ENCODE measurements around the gene PXT1. TPM values are rescaled to one million over a fixed set of nuclear protein-coding genes. Genes with fewer than 3 reads are reported as not detected.
A peak's percentile ranks its signal among the peaks of the same experiment; 100 is the strongest.
"Not testable (repeated sequence)": the region's sequence is repeated elsewhere in the genome, so short reads cannot be mapped to it uniquely, and the experiment has no call there.

PXT1 gene, protein sequence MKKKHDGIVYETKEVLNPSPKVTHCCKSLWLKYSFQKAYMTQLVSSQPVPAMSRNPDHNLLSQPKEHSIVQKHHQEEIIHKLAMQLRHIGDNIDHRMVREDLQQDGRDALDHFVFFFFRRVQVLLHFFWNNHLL
- total RNA-seq: 0.22 TPM
- long read RNA-seq: 0 reads

DNA sequence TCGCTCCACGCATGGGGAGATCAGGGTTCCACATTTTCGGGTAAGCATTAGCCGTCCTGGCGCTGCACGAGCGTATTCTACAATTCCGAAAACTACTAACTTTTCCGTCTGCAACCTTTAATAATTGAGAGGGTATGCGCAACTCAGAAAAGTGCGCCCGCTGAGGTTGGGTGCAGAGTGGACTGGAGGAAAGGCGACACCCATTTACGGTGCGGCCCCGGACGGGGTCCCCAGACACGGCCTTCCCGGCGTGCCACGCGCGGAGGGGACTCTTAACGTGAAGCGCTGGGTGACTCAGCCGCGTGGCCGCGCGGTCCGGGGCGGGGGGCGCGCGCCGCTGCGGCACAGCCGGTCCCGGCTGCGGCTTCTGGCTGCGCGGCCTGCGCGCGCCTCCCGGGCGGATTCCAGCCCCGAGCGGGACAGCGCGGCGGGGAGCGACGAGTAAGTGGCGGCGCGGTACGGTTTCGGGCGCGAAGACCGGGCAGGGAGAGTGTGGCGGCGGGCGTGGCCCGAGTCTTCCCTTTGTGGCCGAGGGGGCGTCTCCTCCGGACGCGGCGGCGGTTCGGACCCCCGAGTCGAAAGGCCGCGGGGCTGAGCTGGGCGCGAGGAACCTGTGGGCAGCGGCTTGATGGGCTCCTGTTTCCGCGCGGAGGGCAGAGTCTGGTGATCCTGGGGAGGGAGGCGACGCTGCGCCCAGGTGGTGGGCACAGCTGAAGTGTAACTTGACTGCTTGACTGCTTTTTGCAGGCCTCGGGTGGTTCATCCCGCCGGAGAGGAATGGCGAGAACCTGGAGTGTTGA lies at the start of gene PXT1, which contains the start of gene KCTD20:
Gene PXT1, minus strand, starts transcription at position 184 of the 800 bp plus-strand sequence. CDS start 16,772 bp downstream, outside the sequence.
Gene KCTD20, plus strand, starts transcription at position 330 of the 800 bp plus-strand sequence. CDS start 27,098 bp downstream, outside the sequence.
- DNase-seq (ENCODE audit: low spot score): peak; percentile 94
- intact Hi-C loops (cut with DNase I): loop anchor here (1.0 to 5.0 kb wide), 4 partner anchors 20 to 239 kb away; partner anchors contain the start of genes SRSF3 and STK38

DNA sequence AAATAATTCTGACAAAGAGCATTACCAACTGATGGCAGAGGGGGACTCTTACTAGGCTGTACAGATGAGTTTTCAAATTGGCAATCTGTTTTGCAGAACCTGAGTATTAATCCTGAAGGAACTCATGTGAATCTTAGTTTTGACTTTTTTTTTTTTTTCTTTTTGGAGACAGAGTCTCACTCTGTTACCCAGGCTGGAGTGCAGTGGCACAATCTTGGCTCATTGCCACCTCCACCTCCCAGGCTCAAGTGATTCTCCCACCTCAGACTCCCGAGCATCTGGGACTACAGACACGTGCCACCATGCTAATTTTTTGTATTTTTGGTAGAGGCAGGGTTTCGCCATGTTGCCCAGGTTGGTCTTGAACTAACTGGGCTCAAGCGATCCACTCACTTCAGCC lies 49.4 kb upstream of the PXT1 start:
- intact Hi-C loops (cut with DNase I): no loop called here
- no peak for DNase-seq (ENCODE audit: low spot score)

DNA sequence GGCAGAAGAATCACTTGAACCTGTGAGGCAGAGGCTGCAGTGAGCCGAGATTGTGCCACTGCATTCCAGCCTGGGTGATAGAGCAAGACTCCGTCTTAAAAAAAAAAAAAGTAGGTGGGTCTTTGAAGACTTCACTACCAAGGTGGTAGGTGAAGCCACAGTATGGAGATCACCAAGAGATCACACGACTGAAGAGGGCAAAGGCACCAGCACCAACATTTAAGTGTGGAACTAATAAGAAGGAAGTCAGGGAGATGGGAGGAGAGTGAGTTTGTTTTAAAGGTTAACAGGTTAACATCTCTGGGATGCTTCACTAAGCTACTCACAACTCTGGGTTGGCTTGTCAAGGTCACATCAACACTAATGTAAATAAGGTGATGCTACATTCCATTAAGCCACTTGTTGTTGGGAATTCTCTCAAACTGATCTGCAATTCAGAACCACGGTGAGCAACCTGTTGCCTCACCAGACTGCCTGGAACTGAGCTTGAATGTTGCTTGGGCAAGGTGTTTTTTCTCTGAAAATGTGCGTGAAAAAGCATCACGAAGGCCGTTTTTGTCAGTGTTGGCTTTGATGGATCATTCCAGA lies 48.8 kb upstream of the PXT1 start:
- no peak for DNase-seq (ENCODE audit: low spot score)
- intact Hi-C loops (cut with DNase I): no loop called here

DNA sequence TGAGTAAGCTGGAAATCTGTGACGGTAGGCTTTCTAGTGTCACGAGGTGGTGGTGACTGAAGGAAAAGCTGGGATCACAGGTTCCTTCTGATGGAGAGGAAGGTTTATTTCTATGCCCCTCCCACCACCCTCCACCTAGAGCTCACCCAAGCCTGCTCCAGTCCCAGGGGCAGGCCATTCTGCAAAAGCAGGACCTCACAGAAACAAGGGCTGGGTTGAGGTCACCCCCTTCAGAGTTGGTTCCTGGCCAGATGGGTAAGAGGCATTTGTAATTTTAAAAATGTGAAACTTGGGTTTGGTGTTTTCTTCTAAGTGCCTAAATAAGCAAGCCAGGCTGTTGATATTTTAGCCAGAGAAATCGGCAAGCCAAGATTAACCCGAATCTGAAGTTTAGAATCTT lies 46.8 kb upstream of the PXT1 start:
- intact Hi-C loops (cut with DNase I): no loop called here
- DNase-seq (ENCODE audit: low spot score): no peak

DNA sequence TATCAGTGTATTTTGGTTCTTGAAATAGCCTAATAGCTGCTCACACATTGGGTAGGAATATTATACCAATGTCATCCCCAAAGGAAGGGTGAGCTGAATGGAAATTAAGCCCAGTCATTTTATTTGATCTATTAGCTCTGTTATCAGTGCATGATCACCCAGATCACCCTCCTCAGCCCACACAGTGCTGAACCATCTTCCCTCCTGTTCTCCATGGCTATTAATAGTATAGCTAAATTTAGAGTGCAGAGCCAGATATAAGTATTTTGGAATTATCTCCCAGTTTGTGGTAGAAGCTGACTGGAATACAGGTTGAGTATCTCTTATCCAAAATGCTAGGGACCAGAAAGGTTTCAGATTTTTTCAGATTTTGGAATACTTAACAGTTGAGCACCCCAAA lies 45.6 kb upstream of the PXT1 start:
- no peak for DNase-seq (ENCODE audit: low spot score)
- intact Hi-C loops (cut with DNase I): no loop called here

DNA sequence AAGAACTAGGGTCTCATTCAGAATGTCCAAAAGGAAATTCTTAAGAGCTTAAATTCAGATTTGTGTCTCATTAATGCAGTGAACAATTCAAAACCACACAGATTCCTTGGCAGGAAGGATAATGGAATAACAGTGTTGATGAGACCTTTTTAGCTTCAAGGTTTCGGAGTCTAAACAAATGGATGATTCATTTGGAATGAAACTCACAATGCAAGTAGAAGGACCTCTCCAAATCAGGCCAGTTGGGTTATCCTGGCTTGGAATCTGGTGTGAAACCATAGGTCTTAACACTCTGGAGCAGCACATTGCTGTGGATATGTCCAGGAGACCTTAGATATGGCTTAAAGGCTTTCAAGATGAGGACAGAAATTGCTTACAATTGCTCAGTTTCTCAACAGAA lies 45.0 kb upstream of the PXT1 start:
- no peak for DNase-seq (ENCODE audit: low spot score)
- intact Hi-C loops (cut with DNase I): no loop called here

DNA sequence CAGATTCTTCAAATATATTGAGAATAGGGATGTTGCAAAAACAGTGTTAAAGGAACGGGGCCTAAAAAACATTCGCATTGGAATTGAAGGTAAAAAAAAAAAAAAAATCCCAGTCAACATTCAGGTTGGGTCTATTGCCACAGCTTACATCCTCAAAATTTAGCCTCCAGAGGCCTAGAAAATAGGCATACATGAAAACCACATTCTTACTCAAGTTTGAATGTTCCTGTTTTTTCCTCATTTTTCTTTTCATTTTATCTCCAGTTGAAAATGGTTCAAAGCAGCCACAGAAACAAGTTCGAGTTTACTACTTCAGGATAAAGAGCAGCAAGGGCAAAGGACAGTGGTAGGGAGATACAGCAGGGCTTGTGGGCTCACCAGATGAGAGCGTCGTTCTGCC lies 42.1 kb upstream of the PXT1 start:
- no peak for DNase-seq (ENCODE audit: low spot score)
- intact Hi-C loops (cut with DNase I): no loop called here

DNA sequence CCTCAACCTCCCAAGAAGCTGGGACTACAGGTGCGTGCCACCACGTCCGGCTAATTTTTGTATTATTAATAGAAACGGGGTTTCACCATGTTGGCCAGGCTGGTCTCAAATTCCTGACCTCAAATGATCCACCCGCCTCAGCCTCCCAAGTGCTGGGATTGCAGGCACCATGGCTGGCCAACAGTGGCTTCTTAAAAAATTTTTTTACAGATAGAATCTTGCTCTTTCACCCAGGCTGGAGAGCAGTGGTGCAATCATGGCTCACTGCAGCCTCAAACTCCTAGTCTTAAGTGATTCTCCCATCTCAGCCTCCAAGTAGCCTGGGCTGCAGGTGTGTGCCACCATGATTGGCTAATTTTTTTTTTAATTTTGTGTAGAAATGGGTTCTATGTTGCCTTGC lies 40.7 kb upstream of the PXT1 start:
- intact Hi-C loops (cut with DNase I): not testable (repeated sequence)

DNA sequence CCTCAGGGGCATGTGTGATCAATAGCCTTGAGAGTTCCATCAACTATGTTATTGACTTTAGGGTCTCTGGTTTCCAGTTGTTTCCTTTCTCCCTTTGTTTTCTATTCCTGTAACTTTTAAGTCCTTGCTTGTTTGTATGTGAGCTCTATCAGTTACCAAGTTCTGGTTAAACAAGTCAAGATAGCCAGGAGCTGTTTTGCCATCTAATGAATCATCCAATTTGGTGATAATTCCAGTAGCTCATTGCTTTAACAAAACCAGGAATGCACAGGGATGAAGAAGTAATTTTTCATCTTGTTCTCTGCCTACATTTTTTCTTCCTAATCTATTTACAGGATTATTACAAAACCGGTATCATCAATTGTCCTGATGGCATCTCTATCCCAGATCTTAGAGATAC lies 36.6 kb upstream of the PXT1 start:
- DNase-seq (ENCODE audit: low spot score): no peak
- intact Hi-C loops (cut with DNase I): no loop called here

More for the DNA sequence above, 40.7 kb upstream of the PXT1 start:
- DNase-seq (ENCODE audit: low spot score): not testable (repeated sequence)

DNA sequence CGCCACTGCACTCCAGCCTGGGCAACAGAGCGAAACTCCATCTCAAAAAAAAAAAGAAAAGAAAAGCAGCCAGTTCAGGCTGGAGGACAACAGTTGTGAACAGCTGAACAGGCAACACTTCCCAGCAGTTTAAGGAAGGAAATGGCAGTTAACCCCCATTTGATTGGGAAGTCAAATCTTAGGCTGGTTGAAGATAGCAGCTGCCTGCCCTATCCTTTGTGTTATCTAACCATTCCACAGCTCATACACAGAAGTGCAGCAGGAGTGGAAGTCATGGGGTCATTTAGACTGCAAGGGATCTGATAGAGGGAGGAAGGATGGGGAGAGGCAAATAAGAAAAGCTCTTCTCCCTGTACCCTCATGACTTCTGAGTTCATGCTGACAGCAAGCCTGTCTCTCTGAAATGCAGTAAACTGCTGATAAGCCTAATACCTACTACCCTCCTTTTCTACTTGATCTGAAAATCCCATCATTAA lies 35.4 kb upstream of the PXT1 start:
- no peak for DNase-seq (ENCODE audit: low spot score)
- intact Hi-C loops (cut with DNase I): no loop called here

DNA sequence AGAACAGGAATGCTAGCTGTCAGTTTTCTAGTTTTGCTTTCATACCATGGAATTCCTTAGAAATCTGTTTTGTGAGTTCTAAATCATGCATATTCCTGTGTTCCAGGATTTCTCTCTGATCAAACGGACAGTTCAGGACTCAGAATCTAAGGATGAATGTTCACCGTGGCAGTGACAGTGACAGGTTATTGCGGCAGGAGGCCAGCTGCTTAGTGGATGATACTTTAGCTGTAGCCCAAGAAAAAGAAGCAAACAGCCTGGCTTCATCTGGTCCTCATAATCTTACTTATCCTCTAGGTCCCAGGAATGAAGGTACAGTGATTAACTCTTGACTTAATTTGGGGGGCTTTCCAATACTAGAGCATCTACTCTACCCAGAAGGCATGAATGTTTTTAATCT lies 27.3 kb upstream of the PXT1 start:
- intact Hi-C loops (cut with DNase I): no loop called here
- no peak for DNase-seq (ENCODE audit: low spot score)

DNA sequence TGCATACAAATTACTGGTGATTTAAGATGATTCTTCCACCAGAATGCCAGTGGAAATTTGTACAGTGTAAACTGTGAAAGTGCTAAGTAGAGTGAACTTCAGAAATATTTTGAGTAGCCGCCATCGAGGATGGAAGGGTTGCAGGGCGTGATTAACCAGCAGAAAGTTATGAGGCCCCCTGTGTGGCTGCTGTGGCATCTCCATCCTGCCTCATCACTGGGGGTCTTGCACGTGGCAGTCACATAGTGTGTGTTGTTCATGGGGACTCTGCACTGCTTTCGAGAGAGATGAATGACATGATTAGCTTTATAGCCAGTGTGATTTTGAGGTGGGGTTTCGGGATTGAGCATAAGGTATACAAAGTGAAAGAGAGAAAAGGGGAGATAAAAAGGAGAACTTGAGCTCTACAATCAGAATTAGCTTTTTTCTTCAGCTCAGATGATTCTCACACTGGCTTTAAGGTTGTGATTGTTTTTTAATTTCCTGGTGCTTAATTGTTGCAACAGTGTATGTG lies 26.6 kb upstream of the PXT1 start:
- intact Hi-C loops (cut with DNase I): no loop called here

DNA sequence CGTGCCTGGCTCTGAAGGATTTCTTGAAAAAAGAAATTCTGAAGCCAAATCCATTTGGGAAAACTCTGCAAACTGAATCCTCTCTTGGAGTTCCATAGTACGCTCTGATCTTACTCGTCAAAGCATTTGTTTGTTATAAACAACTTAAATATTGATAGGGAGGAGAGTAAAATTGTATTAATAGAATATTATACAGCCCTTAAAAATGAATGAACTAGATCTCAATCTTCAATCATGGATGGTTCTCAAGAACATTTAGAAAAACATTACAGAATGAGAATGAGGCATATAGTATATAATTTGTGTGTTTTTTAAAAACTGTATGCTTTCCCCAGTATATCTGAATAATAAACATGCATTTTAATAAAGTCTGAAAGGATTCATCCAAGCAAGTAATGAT lies 25.0 kb upstream of the PXT1 start:
- no peak for DNase-seq (ENCODE audit: low spot score)
- intact Hi-C loops (cut with DNase I): no loop called here

More for the DNA sequence above, 26.6 kb upstream of the PXT1 start:
- DNase-seq (ENCODE audit: low spot score): no peak

DNA sequence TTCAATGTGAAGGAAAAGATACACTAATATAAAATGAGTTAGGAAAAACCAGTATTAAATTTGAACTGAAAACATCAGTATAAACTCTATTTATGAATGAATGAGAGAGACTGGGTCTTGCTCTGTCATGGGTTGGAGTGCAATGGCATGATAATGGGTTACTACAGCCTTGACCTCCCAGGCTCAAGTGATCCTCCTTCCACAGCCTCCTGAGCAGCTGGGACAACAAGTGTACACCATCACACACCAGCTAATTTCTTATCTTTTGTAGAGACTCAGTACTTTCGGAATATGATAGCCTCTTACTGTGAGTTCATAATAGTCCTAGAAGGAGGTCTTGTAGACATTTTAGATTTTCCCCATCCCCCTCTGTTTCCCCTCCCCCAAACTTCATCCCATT lies 21.6 kb upstream of the PXT1 start:
- intact Hi-C loops (cut with DNase I): no loop called here
- no peak for DNase-seq (ENCODE audit: low spot score)

DNA sequence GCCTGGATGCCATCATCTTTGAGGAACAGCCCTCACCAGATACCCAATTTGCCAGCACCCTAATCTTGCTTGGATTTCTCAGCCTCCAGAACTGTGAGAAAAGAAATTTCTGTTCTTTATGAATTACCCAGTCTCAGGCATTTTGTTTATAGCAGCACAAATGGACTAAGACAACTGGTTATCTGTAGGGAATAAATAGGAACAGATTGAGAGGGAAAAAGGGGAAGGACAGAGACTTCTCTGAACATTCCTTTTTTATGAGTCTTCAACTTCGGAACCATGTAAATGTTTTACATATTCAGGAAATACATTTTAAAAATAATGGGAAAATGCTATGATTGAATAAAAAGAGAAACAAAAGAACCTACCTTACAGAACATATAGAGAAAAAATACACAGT lies 21.0 kb upstream of the PXT1 start:
- intact Hi-C loops (cut with DNase I): no loop called here
- no peak for DNase-seq (ENCODE audit: low spot score)

DNA sequence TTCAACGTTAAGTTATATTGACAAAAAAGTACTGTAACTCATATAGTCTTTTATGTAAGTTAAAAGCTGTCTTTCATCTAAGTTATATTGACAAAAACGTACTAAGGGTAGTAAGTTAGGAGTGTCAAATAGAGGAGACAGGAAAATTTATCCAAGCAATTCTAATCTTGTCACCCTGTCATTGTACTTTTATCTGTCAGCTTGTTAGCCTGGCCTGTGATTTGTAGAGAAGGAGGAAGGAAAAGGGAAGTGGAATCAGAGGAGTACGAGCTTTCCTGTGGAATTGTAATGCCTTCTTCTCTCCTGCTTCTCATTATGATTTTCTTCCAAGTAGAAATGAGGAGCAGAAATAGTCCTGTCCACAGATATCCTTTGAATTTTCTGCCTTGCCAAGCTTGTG lies 19.0 kb upstream of the PXT1 start:
- intact Hi-C loops (cut with DNase I): no loop called here
- DNase-seq (ENCODE audit: low spot score): no peak

DNA sequence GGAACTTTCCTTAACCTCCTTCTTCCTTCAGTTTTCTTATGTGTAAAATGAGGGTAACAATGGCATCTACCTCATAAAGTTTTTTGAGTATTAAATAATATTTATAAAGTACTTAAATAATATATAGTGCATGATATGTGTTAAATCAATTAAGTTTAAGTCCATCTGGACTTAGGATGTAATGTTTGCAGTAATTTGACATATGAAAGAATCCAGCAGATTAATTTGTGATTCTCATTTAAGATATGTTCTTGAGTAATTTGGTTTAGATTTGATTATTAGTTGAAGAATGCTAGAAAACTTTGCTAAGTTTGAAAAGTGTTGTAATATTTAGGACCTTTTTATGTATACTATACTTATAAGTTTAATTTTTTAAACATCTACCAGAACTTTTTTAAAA lies 18.3 kb upstream of the PXT1 start:
- DNase-seq (ENCODE audit: low spot score): no peak
- intact Hi-C loops (cut with DNase I): no loop called here

DNA sequence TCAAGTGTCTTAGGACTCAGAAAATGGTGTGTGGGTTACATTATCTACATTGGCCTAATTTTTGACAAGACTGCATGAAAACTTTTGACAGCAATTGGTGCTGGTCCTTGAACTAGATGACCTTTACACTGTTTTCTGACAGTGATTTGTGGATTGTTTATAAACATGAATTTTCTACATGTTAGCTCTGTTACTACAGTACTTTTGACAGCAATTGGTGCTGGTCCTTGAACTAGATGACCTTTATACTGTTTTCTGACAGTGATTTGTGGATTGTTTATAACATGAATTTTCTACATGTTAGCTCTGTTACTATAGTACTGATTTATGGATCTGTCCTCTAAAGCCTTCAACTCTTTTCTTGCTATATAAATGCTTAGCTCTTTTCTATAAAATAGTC lies 16.8 kb upstream of the PXT1 start:
- intact Hi-C loops (cut with DNase I): no loop called here
- no peak for DNase-seq (ENCODE audit: low spot score)

DNA sequence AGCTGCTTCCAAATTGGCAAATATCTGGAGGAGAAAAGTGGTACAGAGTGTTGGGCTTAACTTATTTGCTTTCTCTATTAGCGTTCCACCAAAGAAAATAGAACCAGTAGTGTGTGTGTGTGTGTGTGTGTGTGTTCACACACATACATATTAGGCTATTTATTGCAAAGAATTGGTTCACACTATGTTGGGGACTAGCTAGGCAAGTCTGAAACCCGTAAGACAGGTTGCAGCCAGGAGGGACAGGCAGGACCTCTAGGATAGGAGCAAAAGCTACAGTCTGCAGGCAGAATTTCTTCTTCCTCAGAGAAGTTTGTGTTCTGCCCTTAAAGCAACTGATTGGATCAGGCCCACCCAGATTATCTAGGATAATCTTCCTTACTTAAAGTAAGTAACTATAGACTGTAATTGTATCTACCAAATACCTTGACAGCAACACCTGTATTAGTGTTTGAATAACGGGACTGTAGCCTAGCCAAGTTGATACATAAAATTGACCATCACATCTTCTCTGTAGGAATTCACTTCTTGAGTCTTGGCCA lies 12.9 kb upstream of the PXT1 start:
- intact Hi-C loops (cut with DNase I): no loop called here
- DNase-seq (ENCODE audit: low spot score): no peak

DNA sequence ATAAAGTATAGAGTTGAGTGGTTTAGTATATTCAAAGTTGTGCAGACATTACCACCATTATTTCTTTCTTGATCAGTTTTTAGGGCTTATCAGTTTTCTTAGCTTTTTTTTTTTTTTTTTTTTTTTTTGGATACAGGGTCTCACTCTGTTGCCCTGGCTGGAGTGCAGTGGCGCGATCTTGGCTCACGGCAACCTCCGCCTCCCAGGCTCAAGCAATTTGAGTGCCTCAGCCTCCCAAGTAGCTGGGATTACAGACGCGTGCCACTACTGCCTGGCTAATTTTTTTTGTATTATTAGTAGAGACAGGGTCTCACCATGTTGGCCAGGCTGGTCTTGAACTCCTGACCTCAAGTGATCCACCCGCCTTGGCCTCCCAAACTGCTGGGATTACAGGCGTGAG lies 10.2 kb upstream of the PXT1 start:
- DNase-seq (ENCODE audit: low spot score); intact Hi-C loops (cut with DNase I): not testable (repeated sequence)

Data from cardiac septum (tissue), 1 donor.